AG10803 (cell line): ENCODE data around the gene RETREG1.
"Not testable (repeated sequence)": the region's sequence is repeated elsewhere in the genome, so short reads cannot be mapped to it uniquely, and the experiment has no call there.

Source experiments
- DNase-seq: peaks from one replicate; pipeline ENCODE4 v3.0.0; 2010; ENCODE audit warnings: low read depth
- H3K4me3 ChIP-seq: 2 replicates; pipeline ENCODE4 v1.5.1; 2011; ENCODE audit warnings: mild to moderate bottlenecking, low read length, control low read depth
- CTCF ChIP-seq: conservative IDR thresholded peaks from 2 replicates; pipeline ENCODE4 v1.5.1; 2011; ENCODE audit warnings: mild to moderate bottlenecking, low read length, control low read depth, inconsistent platforms

Gene RETREG1

GRCh38 chr5:16659536-16659935, 42.7 kb upstream of the RETREG1 start:
- TF ChIP-seq CTCF = no peak
- DNase-seq = no peak
- no peak overlapping the region for H3K4me3 ChIP-seq

GRCh38 chr5:16656561-16657191, 39.9 kb upstream of the RETREG1 start:
- H3K4me3 ChIP-seq = no peak overlapping the region
- no peak for TF ChIP-seq CTCF
- peak; percentile 83 for DNase-seq

- no peak for DNase-seq
- H3K4me3 ChIP-seq = no peak overlapping the region
- TF ChIP-seq CTCF = no peak
These were observed 38.0 kb upstream of the RETREG1 start for GRCh38 chr5:16654647-16655334.

- DNase-seq, H3K4me3 ChIP-seq: not testable (repeated sequence)
These were observed 31.9 kb upstream of the RETREG1 start for GRCh38 chr5:16648739-16649138.

GRCh38 chr5:16644301-16644889, 27.6 kb upstream of the RETREG1 start:
- TF ChIP-seq CTCF = no peak
- H3K4me3 ChIP-seq = no peak overlapping the region
- DNase-seq = no peak

- no peak overlapping the region for H3K4me3 ChIP-seq
- DNase-seq = no peak
- TF ChIP-seq CTCF = no peak
These were observed 26.1 kb upstream of the RETREG1 start for GRCh38 chr5:16642867-16643266.

GRCh38 chr5:16639206-16639605, 22.4 kb upstream of the RETREG1 start:
- TF ChIP-seq CTCF = no peak
- peak; percentile 6 for DNase-seq
- no peak overlapping the region for H3K4me3 ChIP-seq
